Measurements from ENCODE around the gene SSH3.

The SSH3 gene

DNA sequence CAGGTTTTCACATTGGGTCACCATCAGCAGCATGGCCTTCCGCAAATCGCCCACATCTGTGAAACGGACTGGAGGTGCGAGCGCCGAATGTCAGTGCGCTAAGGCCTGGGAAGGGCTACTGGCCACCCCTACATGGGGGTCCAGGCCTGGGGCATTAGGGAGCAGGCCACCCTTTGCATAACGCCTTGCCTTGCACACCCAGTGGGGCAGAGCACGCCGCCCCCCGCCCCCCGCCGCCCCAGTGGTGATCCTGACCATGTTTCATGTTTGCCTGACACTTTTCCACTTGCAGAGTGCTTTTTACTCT, 34.4 kb upstream of the SSH3 start:
- DNase-seq, result no peak

DNA sequence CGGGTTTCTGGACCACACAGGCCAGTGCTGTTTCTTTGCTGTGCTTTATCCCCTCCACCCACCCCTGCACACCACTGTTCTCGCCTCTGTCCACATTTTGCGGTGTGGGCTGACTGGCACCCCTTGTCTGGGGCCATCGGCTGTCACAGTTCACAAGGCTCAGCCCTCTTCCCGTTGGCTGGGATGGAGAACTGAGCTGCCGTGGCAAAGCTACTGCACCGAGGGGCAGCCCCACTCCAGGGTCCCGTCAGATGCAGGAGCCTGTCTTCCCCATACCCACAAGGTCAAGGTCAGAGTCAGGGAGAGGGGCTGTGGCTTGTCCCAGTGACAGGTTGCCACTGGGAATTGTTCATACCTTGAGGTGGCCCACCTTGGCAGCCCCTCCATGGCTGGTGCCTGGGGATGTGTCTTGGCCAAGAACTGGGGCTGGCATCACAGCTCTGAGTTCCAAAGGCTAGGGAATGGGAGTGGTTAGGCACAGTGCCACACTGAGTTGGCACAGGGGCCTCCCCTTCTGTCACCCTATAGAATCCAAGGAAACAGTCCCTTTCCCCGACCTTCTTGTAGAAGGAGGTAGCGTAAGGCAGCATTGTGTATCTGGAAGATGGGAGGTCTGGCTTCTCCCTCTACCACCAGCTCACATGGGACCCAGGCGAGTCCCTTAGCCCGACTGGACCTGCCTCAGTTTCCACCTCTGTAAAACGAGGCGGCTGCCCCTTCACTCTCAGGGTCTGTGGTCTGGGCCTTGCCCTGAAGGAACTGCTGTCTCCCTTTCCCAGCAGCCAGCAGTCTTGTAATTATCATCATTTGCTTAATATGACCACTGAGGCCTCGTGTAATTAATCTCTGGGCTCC, 33.7 kb upstream of the SSH3 start:
- DNase-seq, result no peak

DNA sequence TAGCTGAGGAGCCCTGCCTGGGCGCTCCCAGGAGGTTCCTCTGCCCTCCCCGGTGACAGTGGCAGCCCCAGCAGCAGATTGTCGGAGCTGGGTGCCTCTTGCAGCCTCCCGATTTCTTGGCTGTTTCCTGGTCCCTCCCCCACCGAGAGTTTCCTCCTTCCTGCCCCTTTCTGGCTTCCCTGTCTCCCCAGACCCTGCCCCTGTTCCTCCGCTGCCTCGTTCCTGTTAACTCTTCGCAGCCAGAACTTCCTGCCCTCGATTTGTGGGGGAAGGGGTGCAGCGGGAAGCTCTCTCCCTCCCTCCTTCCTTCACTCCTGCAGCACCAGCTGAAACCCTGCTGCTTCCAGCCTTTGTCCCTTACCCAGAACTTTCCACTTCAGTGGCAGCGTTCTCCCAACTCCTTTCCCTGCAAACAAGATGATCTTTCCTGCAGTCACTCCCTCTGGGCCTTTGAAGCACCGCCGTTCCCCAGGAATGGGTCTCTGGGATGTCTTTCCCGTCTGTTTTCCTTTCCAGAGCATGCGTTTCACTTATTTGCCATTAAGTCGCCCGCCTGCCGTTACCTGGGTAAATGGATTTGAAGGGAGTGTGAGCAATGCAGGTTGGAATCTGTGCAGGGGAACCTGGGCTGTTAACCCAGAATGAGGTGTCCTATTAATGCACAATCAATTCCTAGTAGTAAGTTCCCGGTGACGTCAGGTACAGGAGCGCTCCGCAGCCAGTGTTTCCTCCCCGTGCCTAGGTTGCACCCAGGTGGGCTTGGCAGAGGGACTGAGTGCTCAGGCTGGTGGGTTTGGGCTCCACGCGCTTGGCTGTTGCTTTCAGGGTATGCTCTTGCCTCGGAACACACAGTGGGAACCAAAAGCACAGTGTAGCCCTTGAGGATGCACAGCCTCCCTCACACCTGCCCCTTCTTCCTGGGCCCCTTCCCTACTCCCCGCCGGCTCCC, 32.8 kb upstream of the SSH3 start:
- no peak for DNase-seq

DNA sequence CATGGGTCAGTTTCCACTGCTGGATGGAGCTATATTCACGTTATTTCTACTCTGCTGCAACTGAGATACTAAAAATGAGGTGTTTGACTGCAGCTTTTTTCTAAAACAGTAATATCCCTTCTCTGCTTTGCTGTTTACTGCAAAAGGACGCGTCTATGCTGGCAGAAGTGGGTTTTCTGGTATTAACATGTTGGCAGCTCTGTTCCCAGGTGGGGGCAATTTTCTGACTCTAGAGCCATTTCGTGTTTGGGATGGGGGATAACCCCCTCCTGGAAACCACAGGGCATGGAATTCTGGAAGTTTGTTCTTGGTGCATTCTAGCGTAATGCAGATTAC, 32.2 kb upstream of the SSH3 start:
- DNase-seq, result no peak

DNA sequence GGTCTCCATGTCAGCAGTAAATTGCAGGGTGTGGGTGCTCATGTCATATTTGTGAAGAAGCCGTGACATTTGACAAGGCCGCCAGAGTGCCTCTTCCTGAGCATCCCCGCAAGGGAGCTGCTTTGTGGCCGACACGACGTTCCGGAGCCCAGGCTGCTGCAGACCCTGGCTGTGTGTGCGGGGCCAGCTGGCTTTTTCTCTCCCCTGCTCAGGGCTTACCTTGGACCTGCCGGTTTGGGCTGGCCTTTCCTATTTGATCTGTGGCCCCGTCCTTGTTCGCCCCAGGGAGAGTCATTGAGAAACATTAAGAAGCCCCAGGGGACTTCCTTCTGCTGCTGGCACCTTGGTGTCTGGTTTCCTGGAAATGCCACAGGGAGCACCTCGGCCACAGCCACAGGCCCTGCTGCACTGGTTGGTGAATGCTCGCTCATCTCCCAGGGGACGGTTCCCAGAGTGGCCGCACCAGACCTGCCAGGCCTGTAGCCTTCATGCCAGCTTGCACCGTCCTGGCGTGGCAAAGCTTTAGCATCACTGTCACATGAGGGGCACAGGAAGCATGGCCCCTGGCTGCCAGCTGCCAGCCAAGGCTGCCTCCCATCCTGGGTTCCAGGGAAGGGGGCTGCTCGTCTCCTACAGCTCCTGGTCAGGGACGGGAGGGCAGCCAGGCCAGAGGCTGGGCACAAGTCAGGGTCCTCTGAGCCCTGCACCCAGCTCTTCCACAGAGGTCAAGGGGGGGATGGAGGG, 31.6 kb upstream of the SSH3 start:
- DNase-seq, result no peak

DNA sequence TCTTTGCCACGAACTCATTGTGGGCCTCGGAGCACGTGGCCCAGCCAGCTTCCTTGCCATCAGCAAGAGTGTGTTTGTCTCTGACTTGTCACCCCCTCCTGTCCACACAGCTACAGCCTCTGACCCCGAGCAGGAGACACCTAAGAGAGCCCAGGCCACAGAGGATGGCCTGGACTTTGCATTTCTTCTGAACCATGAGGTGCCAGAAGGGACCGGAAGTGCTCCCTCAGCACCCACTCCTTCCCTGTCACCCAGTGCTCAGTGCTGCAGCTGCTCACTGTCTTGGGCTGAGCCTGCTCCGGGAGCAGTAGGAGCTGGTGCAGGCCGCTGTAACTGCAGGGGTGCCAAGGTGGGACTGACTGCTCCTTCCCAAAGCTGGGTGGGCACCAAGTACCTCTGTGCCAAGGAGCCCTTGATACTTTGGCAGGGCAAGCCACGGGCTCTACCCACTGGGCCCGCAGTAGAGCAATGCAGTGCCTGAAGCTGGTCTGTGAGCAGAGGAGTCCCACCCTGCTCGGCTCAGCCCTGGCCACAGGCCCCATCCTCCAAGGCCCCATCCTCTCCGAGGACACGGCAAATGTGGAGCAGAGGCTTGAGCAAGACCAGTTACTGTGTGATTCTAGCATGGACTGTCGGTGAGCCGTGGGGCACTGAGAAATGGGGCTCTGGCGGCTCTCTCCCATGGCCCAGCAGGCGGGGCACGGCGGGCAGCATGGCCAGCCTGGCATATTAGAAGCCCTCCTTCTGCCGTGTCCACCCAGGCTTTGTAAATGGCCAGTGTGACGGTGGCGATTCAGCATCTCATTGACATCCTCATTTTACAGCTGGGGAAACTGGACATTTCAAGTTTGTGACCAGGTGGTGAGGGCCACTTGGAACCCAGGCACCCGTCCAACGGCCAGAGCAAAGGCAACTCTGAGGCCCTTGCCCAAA, 30.7 kb upstream of the SSH3 start:
- no peak for DNase-seq

DNA sequence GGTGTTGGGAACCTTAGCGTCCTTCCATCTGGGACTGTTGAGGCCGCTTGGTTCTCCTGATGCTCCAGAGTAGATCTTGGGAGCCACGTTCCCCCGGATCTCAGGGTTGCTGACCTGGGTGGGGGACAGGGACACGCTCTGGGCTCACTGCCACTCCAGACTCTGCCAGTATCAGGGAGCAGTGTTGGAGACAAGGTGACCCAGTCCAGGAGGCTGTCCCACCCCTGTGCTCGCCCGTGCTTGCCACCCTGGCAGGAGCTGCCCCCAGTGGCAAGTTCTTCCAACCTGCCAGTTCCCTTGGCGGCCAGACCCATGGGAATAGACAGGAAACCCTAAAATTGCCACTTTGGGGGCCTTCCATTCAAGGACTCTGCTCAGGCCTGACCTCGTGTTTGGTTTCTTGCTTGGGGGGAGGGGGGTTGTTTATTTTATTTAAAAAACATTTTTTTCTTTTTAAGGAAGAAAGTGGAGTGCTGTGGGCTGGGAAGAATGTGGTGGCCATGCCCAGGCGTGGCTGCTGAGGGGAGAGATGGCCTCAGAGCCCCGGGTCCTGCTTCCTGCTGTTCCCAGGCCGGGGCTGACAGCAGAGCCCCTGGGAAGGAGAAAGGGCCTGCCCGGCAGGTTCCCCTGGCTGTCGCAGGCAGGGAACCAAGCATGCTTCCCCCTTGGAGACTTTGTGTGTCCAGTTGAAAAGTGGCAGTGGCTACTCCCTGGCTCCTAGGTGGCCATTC, 29.9 kb upstream of the SSH3 start:
- DNase-seq, result no peak

DNA sequence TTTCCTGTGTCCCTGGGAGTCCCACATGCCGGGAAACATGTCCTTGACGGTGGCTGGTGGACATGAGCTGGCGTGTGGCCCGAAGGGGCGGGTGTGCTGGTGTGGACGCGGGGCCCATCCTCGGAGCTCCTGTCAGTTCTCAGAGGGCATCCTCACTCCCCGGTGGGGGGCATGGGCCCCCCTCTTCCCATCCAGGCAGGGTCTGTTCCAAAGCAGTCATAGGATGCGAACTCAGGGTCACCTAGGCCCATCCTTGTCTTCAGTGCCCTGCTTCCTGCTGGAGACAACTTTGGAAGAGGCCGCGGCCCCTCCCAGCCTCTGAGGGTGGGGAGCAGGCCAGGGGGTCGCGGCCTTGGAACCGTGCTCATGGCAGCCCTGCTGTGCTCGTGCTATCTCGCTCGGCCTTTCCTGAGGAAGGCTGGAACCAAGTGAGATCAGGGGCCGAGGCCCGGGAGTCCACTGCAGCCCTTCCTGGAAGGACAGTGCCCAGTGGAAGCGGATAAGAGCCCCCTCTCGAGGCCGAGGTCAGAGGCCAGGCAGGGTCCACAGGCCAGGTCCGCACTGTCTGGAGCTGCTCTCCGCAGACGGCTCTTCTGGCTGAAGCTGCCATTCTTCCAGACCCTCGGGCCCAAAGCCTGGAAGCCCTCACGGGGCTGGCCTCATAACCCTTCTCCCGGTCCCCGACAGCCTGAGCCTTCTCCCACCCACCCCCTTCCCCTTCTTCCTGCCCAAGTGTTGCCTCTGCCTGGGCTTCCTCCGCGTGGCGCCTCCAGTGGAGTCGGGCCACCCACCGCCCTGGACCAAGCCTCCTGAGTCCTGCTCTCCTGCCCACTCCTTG, 28.3 kb upstream of the SSH3 start:
- DNase-seq, result no peak

DNA sequence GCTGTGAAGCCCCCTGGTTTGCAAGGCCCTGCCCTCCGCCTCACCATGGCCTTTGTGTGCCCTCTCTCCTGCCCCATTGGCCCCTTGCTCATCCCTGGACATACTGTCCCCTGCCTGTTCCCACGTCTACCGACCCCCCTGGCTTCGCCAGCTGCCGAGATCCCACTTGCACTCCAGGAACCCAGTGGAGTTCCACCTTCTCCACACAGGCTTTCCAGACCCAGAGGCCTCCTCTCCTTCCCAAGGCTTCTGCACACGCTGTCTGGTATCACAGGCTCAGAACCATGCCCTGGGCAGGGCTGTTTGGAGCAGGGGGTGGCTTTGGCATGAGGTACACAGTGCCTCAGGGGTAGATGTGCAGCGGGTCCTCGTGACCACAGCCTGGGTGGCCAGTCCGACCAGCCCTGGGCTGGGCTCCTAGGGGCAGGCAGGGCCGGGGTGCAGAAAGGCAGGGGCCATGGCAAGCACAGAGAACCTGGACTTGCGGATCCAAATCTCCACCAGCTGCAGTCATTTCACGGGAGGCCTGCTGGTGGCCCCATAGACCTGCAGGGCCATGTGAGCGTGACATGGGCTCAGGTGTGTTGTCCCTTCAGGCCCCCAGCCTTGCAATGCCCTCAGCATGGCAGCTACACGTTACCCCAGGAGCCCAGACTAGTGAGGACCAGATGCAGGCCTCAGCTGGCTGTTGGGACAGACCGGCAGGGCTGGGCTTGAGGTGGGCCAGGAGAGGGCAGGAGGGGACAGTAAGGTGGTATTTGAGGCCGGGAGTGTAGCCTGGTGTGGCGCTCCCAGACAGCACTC, 27.5 kb upstream of the SSH3 start:
- no peak for DNase-seq

DNA sequence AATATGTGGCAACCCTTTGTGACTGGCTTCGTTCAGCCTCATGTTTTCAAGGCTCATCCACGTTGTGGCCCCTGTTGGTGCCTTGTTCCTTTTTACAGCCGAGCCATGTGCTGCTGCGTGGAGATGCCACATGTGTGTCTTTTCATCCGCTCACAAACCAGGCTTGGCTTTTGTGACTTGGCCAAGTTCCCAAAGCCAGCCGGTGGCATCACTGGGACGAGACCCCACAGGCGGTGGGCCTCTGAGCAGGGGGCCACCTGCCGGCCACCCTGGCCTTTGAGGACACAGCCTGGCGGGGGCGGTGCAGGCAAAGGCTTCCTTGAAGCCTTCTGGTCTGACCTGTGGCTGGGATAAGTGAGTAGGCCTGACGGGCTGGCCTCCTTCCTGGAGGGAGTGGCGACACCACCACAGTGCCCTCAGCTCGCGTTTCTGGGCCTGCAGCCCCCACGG, 26.5 kb upstream of the SSH3 start:
- DNase-seq, result no peak

DNA sequence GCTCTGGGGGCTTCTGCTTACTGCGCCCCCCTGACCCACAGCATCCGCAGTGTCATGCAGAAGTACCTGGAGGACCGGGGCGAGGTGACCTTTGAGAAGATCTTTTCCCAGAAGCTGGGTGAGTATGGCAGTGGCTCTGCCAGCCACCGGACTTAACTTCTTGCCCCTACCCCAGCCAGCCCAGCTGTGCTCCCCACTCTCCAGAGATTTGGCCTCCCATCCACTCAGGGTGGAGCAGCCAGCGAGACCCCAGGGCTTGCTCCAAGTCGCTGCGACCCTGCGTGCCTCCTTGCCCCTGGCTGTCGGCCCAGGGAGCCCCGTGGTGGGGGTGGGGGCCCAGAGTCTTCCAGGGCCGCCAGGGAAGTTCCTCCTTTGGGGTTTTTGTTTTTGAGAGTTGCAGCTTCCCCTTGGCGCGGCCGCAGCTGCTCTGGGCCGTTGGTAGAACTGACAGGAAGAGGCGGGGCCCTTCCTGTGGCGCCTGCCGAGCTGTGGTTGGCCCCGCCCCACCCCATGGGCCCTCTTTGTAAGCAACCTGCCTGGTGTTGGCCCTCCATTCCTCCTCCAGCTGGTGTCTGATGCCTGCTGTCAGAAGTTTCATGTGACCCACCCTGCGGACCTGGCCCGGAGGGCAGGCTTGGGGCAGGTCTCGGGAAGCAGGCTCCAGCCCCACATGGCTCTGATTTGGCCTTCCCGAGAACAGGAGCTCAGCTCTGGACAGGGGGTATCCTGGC, 25.9 kb upstream of the SSH3 start:
- DNase-seq, result no peak

DNA sequence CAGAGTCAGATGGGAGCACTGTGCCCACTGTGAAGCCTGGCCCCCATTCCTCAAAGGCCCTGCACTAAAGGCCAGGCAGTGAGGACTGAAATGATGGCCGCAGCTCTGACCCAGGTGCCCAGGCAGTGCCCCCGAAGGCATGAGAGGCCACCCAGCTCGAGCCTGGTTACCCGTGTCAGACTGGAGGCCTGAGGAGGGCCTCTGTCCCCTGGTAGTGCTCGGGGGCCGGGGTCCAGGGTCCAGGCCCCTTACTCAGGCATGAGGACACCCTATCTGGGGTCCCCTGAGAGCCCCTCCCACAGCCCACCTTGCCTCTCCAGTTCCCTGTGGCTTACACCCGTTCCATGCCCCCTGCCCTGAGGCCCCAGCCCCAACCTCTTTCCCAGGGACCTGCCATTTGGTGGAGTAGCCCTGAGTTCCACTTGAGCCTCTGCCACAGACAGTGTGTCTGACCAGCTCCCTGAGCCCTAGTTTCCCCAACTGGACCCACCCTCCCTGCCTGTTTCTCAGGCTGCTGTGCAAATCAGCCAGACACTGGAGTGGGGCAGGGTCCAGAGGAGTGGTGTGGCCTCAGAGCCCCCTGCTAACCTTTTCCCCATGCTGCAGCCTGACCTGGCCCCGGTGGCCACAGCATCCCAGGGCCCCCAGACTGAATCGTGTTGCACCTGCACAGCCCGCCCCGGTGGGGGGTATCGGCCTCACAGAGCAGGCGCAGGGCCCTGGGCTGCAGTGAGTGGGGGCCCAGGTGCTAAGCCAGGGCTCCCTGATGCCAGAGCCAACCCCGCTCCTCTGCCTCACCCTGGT, 25.0 kb upstream of the SSH3 start:
- no peak for DNase-seq

DNA sequence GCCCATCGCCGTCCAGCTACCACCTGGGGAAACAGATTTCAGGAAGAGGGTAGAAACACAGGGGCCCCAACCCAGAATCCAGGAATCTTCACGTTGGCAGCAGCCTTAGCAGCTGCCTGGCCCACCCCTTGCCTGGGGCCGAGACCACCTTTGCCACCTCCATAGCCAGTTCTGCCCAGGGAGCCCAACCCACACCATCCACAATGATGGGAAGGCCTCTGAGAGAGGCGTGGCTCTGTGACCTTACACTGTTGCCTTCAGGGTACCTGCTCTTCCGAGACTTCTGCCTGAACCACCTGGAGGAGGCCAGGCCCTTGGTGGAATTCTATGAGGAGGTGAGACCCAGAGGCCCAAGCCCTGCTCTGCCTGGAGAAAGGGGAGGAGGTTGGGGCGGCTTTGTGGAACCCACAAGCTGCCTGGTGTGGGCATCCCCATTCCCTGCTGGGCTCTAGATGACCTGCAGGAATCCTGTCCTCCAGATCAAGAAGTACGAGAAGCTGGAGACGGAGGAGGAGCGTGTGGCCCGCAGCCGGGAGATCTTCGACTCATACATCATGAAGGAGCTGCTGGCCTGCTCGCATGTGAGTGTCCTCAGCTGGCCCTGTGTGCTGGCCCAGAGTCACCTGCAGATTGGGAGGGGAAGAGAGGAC, 24.3 kb upstream of the SSH3 start:
- no peak for DNase-seq

DNA sequence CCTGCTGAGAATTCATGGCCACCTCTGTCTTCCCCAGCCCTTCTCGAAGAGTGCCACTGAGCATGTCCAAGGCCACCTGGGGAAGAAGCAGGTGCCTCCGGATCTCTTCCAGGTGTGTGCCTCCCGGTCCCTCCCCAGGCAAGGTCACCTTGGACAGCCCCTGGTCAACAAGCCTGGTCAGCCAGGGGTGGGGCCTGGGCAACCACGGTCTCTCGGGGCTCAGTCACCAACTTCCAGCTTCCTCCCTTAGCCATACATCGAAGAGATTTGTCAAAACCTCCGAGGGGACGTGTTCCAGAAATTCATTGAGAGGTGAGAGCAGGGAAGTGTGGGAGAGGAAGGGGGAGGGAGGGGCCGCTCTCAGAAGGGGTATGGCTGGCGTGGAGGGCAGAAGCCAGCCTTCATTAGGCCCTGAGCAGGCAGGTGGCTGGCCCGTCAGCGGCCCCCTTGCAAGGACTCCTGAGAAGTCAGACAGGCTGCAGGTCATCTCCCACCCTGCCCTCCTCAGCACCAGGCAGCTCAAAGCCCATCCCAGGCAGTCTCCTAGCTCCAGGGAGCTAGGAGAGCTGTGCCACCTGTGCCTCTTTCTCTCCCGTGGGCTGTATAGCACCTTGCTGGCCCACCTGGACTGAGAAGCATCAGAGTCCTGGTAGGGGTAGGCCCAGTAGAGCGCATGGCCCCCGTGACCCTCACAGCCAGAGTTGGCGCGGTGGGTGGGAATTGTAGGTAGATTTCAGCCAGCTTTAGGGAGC, 23.6 kb upstream of the SSH3 start:
- no peak for DNase-seq

DNA sequence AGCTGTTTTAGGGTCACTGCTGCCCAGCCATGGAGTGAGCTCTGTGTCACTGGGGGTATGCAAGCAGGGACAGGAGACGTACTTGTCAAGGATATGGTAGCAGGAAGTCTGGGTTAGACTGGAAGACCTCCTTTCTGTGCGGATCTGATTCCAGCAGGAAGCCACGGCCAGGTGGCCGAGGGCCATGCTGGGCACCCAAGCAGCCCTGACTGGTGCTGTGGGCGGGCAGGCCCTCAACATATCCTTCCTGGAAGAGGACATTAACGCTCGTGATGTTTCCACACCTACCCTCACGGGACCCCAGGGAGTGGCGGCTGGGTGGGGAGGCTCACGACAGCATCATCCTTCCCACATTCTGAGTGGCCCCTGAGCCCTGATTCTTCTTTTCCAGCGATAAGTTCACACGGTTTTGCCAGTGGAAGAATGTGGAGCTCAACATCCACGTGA, 23.0 kb upstream of the SSH3 start:
- DNase-seq, result no peak

DNA sequence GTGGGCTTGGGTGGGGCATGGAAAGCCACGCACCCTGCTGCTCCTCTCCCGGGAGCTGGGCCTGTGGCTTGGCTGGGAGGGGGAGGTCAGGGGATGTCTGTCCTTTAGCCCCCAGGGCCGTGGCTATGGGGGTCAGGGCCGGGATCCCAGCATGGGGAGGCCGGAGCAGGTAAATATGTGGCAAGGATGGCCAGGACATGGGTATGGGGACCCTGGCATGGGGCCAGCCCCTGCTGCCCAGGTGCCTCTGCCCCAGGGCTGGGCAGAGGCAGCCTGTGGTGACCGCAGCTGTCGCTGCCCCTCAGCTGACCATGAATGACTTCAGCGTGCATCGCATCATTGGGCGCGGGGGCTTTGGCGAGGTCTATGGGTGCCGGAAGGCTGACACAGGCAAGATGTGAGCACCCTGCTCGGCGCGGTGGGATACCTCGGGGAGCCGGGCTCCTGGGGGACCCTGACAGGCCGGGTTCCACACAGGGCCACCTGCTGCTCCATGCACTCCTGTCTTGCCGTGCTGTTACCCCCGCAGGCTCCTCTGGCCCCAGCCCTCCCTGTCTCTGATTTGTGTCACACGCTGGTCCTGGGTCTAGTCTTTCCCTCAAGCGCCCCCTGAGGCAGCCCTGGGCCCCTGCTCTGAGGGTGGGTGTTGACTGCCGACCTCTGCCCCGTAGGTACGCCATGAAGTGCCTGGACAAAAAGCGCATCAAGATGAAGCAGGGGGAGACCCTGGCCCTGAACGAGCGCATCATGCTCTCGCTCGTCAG, 22.4 kb upstream of the SSH3 start:
- no peak for DNase-seq
